ENCODE data around the gene STAM2. TPM values are rescaled to one million over a fixed set of nuclear protein-coding genes. Genes with fewer than 3 reads are reported as not detected.
"Not testable (repeated sequence)": the region's sequence is repeated elsewhere in the genome, so short reads cannot be mapped to it uniquely, and the experiment has no call there.

Gene STAM2
- total RNA-seq, 4 donors from 2014 or later: 19.4 to 29.9 (median 23.9) TPM

DNA sequence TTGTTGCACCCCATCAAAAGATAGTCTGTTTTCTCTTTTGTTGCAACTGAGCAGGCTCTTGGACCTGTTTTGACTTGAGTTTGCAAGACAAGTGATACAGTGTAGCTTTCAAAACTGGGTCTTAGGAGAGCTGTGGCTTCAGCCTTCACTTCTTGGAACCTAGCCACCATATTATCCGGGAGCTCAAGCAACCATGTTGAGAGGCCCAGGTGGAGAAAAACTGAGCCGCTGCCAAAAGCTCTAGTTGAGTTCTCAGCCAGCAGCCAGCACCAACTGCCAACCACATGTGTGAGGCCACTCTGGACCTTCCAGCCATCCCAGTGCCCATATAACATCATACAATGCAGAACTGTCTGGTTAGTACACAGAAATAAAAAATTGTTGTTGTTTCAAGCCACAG lies 82.1 kb downstream of the STAM2 start:
- Histone ChIP-seq H3K4me3 (no peak overlapping the region), H3K27me3 (peaks cover 0 to 2% (median 0%) of the 10 kb centered on the region in 4 donors), H3K9me3 (no peaks in the 10 kb centered on the region), H3K36me3 (no peaks in the 10 kb centered on the region), H3K27ac (replicated peaks in 1 of 4) (no peak overlapping the region), H3K4me1 (peaks cover 7 to 19% (median 15%) of the 10 kb centered on the region in 4 donors)
- no peak for DNase-seq (ENCODE audit: extremely low spot score)
- no peak for TF ChIP-seq EP300 (IDR thresholded peaks at IDR 0.05)
- no peak for TF ChIP-seq POLR2A (IDR thresholded peaks at IDR 0.05; ENCODE audit: low read depth)
- intact Hi-C loops (cut with DNase I): no loop called here
- WGBS: 63% methylated on average over 2 of the region's 2 CpGs

DNA sequence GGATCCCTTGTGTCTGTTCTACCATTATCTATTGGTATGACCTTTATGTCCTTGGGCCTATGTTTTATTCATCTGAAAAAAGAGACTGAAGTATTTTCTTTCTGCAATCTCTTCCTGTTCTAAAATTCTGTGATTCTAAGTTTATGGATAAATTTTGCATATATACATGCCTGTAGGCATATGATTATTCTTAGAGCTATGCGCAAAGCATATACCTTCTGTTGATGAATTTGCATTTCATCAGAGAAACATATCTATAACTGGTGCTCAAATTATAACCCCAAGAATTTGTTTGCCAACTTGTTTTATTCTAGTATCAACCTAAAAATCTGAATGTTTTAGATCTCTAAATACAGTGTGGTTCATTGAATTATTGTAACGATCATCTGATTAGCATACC lies 83.5 kb downstream of the STAM2 start:
- no peaks in the 10 kb centered on the region for H3K27me3 ChIP-seq
- TF ChIP-seq POLR2AphosphoS5 (IDR thresholded peaks at IDR 0.05) (no peak), EP300 (IDR thresholded peaks at IDR 0.05) (no peak), POLR2A (IDR thresholded peaks at IDR 0.05; ENCODE audit: low read depth) (no peak)
- TF ChIP-seq, protein P1, sequence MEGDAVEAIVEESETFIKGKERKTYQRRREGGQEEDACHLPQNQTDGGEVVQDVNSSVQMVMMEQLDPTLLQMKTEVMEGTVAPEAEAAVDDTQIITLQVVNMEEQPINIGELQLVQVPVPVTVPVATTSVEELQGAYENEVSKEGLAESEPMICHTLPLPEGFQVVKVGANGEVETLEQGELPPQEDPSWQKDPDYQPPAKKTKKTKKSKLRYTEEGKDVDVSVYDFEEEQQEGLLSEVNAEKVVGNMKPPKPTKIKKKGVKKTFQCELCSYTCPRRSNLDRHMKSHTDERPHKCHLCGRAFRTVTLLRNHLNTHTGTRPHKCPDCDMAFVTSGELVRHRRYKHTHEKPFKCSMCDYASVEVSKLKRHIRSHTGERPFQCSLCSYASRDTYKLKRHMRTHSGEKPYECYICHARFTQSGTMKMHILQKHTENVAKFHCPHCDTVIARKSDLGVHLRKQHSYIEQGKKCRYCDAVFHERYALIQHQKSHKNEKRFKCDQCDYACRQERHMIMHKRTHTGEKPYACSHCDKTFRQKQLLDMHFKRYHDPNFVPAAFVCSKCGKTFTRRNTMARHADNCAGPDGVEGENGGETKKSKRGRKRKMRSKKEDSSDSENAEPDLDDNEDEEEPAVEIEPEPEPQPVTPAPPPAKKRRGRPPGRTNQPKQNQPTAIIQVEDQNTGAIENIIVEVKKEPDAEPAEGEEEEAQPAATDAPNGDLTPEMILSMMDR (IDR thresholded peaks at IDR 0.05): no peak
- WGBS: 95% methylated on average over 2 of the region's 2 CpGs
- H3K9me3 ChIP-seq: no peaks in the 10 kb centered on the region
- no peak for DNase-seq (ENCODE audit: extremely low spot score)
- no peaks in the 10 kb centered on the region for H3K36me3 ChIP-seq
- peaks cover 0 to 6% (median 1%) of the 10 kb centered on the region in 4 donors for H3K4me1 ChIP-seq
- H3K4me3 ChIP-seq: no peak overlapping the region
- no peak overlapping the region for H3K27ac ChIP-seq (replicated peaks in 1 of 4)
- intact Hi-C loops (cut with DNase I): no loop called here

DNA sequence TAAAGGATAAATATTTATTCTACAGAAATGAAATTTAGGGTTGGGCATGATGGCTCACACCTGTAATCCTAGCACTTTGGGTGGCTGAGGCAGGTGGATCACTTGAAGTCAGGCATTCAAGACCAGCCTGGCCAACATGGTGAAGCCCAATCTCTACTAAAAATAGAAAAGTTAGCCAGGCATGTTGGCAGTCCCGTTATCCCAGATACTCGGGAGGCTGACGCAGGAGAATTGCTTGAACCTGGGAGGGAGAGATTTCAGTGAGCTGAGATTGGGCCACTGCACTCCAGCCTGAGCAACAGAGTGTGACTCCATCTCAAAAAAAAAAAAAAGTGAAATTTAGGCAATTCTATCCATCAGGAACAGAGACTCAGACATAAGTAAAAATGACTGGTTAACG lies 84.8 kb downstream of the STAM2 start:
- H3K4me3 ChIP-seq; H3K9me3 ChIP-seq; H3K4me1 ChIP-seq; H3K36me3 ChIP-seq; DNase-seq (ENCODE audit: extremely low spot score); intact Hi-C loops (cut with DNase I); H3K27ac ChIP-seq (replicated peaks in 1 of 4); H3K27me3 ChIP-seq: not testable (repeated sequence)
- WGBS: 90% methylated on average over 4 of the region's 4 CpGs

DNA sequence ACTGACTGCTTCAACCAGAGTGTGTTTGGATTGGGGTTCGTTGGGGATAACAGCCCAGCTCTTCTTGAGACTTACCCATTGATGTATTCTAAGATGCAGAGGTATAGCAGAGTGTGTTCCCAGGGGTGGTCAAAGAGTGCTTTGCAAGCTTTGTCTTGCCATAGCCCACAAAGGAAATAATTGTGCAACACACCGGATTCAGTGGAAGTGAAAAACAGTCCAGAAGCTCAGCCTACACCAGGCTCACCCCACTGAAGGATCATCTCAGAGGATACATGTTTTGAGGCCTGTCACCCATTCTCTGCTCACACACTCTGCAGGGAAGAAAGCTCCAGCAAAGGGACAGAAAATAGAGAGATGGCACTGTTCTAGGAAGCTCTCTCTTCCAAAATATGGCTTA lies 86.3 kb downstream of the STAM2 start:
- intact Hi-C loops (cut with DNase I): no loop called here
- WGBS: 100% methylated on average over 1 of the region's 2 CpGs
- Histone ChIP-seq H3K27me3 (no peaks in the 10 kb centered on the region), H3K27ac (replicated peaks in 1 of 4) (no peak overlapping the region), H3K4me3 (no peak overlapping the region), H3K4me1 (no peaks in the 10 kb centered on the region), H3K36me3 (no peaks in the 10 kb centered on the region), H3K9me3 (no peaks in the 10 kb centered on the region)
- no peak for TF ChIP-seq EP300 (IDR thresholded peaks at IDR 0.05)
- TF ChIP-seq POLR2A (IDR thresholded peaks at IDR 0.05; ENCODE audit: low read depth): no peak
- no peak for TF ChIP-seq POLR2AphosphoS5 (IDR thresholded peaks at IDR 0.05)
- TF ChIP-seq, protein P1 (IDR thresholded peaks at IDR 0.05): no peak
- DNase-seq (ENCODE audit: extremely low spot score): no peak

- intact Hi-C loops (cut with DNase I): no loop called here
- H3K36me3 ChIP-seq: no peaks in the 10 kb centered on the region
- no peak overlapping the region for H3K27ac ChIP-seq (replicated peaks in 1 of 4)
- WGBS: 91% methylated on average over 3 of the region's 3 CpGs
- DNase-seq (ENCODE audit: extremely low spot score): no peak
- H3K9me3 ChIP-seq: no peaks in the 10 kb centered on the region
- no peaks in the 10 kb centered on the region for H3K27me3 ChIP-seq
- no peak overlapping the region for H3K4me3 ChIP-seq
- no peaks in the 10 kb centered on the region for H3K4me1 ChIP-seq
- TF ChIP-seq, protein P1 (IDR thresholded peaks at IDR 0.05): no peak
- no peak for TF ChIP-seq POLR2AphosphoS5 (IDR thresholded peaks at IDR 0.05)
- TF ChIP-seq POLR2A (IDR thresholded peaks at IDR 0.05; ENCODE audit: low read depth): no peak
- no peak for TF ChIP-seq EP300 (IDR thresholded peaks at IDR 0.05)
Measured at GRCh38 chr2:152088006-152088405, 87.6 kb downstream of the STAM2 start.

GRCh38 chr2:152086231-152086630 lies 89.3 kb downstream of the STAM2 start:
- intact Hi-C loops (cut with DNase I): no loop called here
- 96% methylated on average over 2 of the region's 2 CpGs for WGBS

More at GRCh38 chr2:152086231-152086630, 89.3 kb downstream of the STAM2 start:
- no peaks in the 10 kb centered on the region for H3K36me3 ChIP-seq
- H3K27ac ChIP-seq (replicated peaks in 1 of 4): no peak overlapping the region
- no peaks in the 10 kb centered on the region for H3K4me1 ChIP-seq
- H3K4me3 ChIP-seq: no peak overlapping the region
- no peak for DNase-seq (ENCODE audit: extremely low spot score)
- H3K9me3 ChIP-seq: no peaks in the 10 kb centered on the region
- TF ChIP-seq, protein P1 (IDR thresholded peaks at IDR 0.05): no peak
- no peak for TF ChIP-seq POLR2AphosphoS5 (IDR thresholded peaks at IDR 0.05)
- no peak for TF ChIP-seq POLR2A (IDR thresholded peaks at IDR 0.05; ENCODE audit: low read depth)
- TF ChIP-seq EP300 (IDR thresholded peaks at IDR 0.05): no peak
- no peaks in the 10 kb centered on the region for H3K27me3 ChIP-seq
